Kidney (tissue), 14 donors: ENCODE measurements around the gene MCMBP. TPM values are rescaled to one million over a fixed set of nuclear protein-coding genes. Genes with fewer than 3 reads are reported as not detected.

ENCODE experiments used
- DNase-seq, 5 donors: peaks; one replicate each; pipeline ENCODE4 v3.0.0-alpha.2; 2013 to 2020
- FAIRE-seq: peaks from 2 replicates; lab custom pipeline; 2012; peaks lifted over from hg19 to GRCh38; lab: Jason Lieb, UNC
- H3K27ac ChIP-seq, 2 donors: one replicate each; pipeline ENCODE4 v1.7.0; 2013; ENCODE audit warnings: low read depth in 2 of 2, low read length in 2 of 2, inconsistent platforms in 1 of 2
- H3K27me3 ChIP-seq: one replicate; pipeline ENCODE4 v1.7.1; 2013; ENCODE audit warnings: low read length, inconsistent platforms; ENCODE audit not compliant: control insufficient read depth, insufficient read depth
- H3K36me3 ChIP-seq, 3 donors: one replicate each; pipeline versions ENCODE4 v1.7.0 to v1.7.1; 2013; ENCODE audit warnings: low read length in 3 of 3, control low read depth in 1 of 3, inconsistent platforms in 1 of 3; ENCODE audit not compliant: insufficient read depth in 3 of 3, control insufficient read depth in 2 of 3
- H3K4me1 ChIP-seq, 3 donors: one replicate each; pipeline versions ENCODE4 v1.7.0 to v1.7.1; 2013; ENCODE audit warnings: low read length in 3 of 3, inconsistent platforms in 1 of 3, low read depth in 1 of 3; ENCODE audit not compliant: control insufficient read depth in 2 of 3, insufficient read depth in 2 of 3
- H3K4me3 ChIP-seq, 3 donors: one replicate each; pipeline versions ENCODE4 v1.7.0 to v1.8.1; 2013; ENCODE audit warnings: low read length in 3 of 3, control low read depth in 1 of 3, inconsistent platforms in 1 of 3
- H3K9ac ChIP-seq, 3 donors: one replicate each; pipeline versions ENCODE4 v1.7.0 to v1.7.1; 2013; ENCODE audit warnings: low read length in 3 of 3, control low read depth in 1 of 3, inconsistent platforms in 1 of 3
- H3K9me3 ChIP-seq, 3 donors: one replicate each; pipeline versions ENCODE4 v1.7.0 to v1.7.1; 2013; ENCODE audit warnings: low read length in 3 of 3, control low read depth in 1 of 3, inconsistent platforms in 1 of 3; ENCODE audit not compliant: control insufficient read depth in 2 of 3, insufficient read depth in 1 of 3
- intact Hi-C: fragments of 100-400 bp; cut with DNase I; formaldehyde crosslinking; loops from one replicate; pipeline ENCODE4 v1.11.1; 2022
- polyA plus RNA-seq: library from polyadenylated mRNA; stranded (reverse); fragments of 350-450 nt; fragmentation: Illumina TruSeq; extraction: RNeasy Lipid Tissue Mini Kit (QIAGEN cat#74804); gene quantifications from one replicate; pipeline ENCODE4 v1.2.3, GENCODE V29; 2014; ENCODE audit warnings: low read depth, low replicate concordance; ENCODE audit not compliant: insufficient read depth
- total RNA-seq: library from RNA; stranded (reverse); fragmentation: NEBNext Ultra II Directional; extraction: Animal tissue kit (Norgen Biotek cat#: 25700); gene quantifications from one replicate; pipeline ENCODE4 v1.2.1, GENCODE V29; 2021
- TF ChIP-seq, protein P1 (sequence below): IDR thresholded peaks from 3 replicates; pipeline ENCODE4 v1.5.1; 2012; ENCODE audit warnings: mild to moderate bottlenecking, moderate library complexity, borderline replicate concordance; ENCODE audit not compliant: insufficient read depth; ENCODE audit errors: extremely low read depth
- donor health status: control.
- donor health status: control.
- donor health status: control.
- donor health status: control.
- donor health status: control.
- donor health status: DM: yes; HTN: yes; CAD: no.
- donor health status: Normal renal cell carcinoma (clear cell type).

MCMBP gene
- total and polyA plus RNA-seq, 2 donors from 2014 or later = 21.3 to 45.3 TPM

DNA sequence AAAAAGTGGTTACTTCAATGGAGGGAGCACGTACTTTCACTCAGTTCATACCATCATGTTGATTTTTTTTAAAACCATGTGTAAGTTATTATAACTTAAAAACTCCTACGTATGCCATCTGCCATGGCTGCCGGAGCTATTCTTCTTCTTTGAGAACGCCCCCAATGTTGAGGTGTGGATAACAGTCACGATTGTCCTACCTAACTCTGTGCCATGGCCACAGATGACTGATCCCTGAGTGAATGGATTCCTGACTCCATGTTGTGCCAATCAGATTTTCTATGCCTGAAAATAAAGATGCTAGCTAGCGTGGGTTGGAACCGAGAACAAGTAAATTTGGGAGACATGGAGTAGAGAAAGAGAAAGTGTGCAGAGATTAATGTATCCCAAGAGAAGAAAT is 5.3 kb downstream of the MCMBP start:
- no peak overlapping the region for H3K9ac ChIP-seq
- no peak overlapping the region for H3K4me3 ChIP-seq
- intact Hi-C loops = no loop called here
- no peaks in the 10 kb centered on the region for H3K9me3 ChIP-seq
- no peak for FAIRE-seq
- no peaks in the 10 kb centered on the region for H3K27me3 ChIP-seq
- TF ChIP-seq, protein P1, sequence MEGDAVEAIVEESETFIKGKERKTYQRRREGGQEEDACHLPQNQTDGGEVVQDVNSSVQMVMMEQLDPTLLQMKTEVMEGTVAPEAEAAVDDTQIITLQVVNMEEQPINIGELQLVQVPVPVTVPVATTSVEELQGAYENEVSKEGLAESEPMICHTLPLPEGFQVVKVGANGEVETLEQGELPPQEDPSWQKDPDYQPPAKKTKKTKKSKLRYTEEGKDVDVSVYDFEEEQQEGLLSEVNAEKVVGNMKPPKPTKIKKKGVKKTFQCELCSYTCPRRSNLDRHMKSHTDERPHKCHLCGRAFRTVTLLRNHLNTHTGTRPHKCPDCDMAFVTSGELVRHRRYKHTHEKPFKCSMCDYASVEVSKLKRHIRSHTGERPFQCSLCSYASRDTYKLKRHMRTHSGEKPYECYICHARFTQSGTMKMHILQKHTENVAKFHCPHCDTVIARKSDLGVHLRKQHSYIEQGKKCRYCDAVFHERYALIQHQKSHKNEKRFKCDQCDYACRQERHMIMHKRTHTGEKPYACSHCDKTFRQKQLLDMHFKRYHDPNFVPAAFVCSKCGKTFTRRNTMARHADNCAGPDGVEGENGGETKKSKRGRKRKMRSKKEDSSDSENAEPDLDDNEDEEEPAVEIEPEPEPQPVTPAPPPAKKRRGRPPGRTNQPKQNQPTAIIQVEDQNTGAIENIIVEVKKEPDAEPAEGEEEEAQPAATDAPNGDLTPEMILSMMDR = no peak
- peaks cover 0 to 2% (median 0%) of the 10 kb centered on the region in 3 donors for H3K36me3 ChIP-seq
- no peak for DNase-seq
- H3K4me1 ChIP-seq = peaks cover 0 to 7% (median 4%) of the 10 kb centered on the region in 3 donors
- no peak overlapping the region for H3K27ac ChIP-seq

DNA sequence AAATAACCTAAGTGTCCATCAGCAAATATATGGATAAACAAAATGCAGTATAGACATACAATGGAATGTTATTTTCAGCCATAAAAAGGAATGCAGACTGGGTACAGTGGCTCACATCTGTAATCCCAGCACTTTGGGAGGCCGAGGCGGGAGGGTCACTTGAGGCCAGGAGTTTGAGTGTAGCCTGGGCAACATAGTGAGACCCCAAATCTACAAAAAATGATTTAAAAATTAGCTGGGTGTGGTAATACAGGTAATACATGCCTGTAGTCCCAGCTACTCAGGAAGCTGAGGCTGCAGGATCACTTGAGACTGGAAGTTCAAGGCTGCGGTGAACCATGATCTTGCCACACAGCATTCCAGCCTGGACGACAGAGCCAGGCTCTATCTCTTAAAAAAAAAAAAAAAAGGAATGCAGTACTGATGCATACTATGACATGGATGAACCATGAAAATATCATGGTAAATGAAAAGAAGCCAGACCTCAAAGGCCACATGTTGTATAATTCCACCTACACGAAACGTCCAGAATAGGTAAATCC is 6.9 kb downstream of the MCMBP start:
- FAIRE-seq (no peak), DNase-seq (no peak)
- Histone ChIP-seq H3K27ac (no peak overlapping the region), H3K36me3 (peaks cover 0 to 2% (median 0%) of the 10 kb centered on the region in 3 donors), H3K4me3 (no peak overlapping the region), H3K9ac (no peak overlapping the region), H3K27me3 (no peaks in the 10 kb centered on the region), H3K4me1 (peaks cover 0 to 1% (median 0%) of the 10 kb centered on the region in 3 donors), H3K9me3 (no peaks in the 10 kb centered on the region)
- intact Hi-C loops = no loop called here
- TF ChIP-seq, protein P1 = no peak

DNA sequence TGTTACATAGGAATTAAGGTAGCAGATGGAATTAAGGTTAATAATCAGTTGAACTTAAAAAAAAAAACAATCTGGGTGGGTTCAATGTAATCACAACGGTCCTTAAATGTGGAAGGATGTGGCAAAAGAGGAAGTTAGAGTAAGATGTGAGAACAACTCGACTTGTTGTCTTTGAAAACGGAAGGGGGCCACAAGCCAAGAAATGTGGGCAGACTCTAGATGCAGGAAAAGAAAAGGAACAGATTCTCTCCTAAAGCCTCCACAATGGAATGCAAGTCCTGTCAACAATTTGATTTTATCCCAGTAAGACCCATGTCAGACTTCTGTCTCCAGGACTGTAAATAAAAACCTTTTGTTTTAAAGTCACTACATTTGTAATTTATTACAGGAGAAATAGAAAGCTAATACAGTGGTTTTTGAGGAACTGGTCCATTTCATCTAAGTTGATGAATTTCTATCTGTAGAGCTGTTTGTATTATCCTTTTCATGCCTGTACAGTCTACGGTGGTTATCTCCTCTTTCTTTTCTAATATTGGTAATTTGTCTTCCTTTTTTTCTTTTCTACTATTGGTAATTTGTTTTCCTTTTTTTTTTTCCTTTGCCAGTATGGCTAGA is 8.6 kb downstream of the MCMBP start:
- Histone ChIP-seq H3K27me3 (no peaks in the 10 kb centered on the region), H3K9ac (no peak overlapping the region), H3K4me3 (no peak overlapping the region), H3K36me3 (peaks cover 0 to 2% (median 0%) of the 10 kb centered on the region in 3 donors), H3K9me3 (no peaks in the 10 kb centered on the region), H3K4me1 (no peaks in the 10 kb centered on the region), H3K27ac (no peak overlapping the region)
- TF ChIP-seq, protein P1 = no peak
- intact Hi-C loops = no loop called here
- DNase-seq = no peak
- FAIRE-seq = peak; percentile 39
